Thymus (tissue), 11 donors: ENCODE measurements around the gene MBNL1. TPM values are rescaled to one million over a fixed set of nuclear protein-coding genes. Genes with fewer than 3 reads are reported as not detected.

Experiments
- DNase-seq, 9 donors: peaks; one replicate each; pipeline ENCODE4 v3.0.0-alpha.2; 2013; ENCODE audit warnings: low spot score in 9 of 9, low read depth in 6 of 9, missing footprints in 1 of 9
- H3K27ac ChIP-seq, 2 donors: one replicate each; pipeline ENCODE4 v1.5.1; 2013; ENCODE audit warnings: control low read depth in 1 of 2, low read depth in 1 of 2, low read length in 1 of 2, mild to moderate bottlenecking in 1 of 2, moderate library complexity in 1 of 2
- H3K27me3 ChIP-seq, 2 donors: one replicate each; pipeline ENCODE4 v1.5.1; 2013; ENCODE audit warnings: low read length in 1 of 2; ENCODE audit not compliant: control insufficient read depth in 2 of 2, insufficient read depth in 1 of 2
- H3K36me3 ChIP-seq, 2 donors: one replicate each; pipeline ENCODE4 v1.5.1; 2013; ENCODE audit warnings: low read length in 1 of 2, mild to moderate bottlenecking in 1 of 2, moderate library complexity in 1 of 2; ENCODE audit not compliant: control insufficient read depth in 2 of 2, insufficient read depth in 2 of 2
- H3K4me1 ChIP-seq, 2 donors: one replicate each; pipeline ENCODE4 v1.5.1; 2013; ENCODE audit warnings: low read length in 2 of 2; ENCODE audit not compliant: control insufficient read depth in 2 of 2, insufficient read depth in 2 of 2
- H3K4me3 ChIP-seq, 2 donors: one replicate each; pipeline ENCODE4 v1.5.1; 2013; ENCODE audit warnings: low read length in 2 of 2, control low read depth in 1 of 2, mild to moderate bottlenecking in 1 of 2
- H3K9me3 ChIP-seq, 2 donors: one replicate each; pipeline ENCODE4 v1.5.1; 2013; ENCODE audit warnings: low read length in 1 of 2, mild to moderate bottlenecking in 1 of 2; ENCODE audit not compliant: control insufficient read depth in 2 of 2, insufficient read depth in 1 of 2
- WGBS: extraction: QIAGEN DNeasy Blood & Tissue Kit; methylation state at CpG from one replicate; pipeline ENCODE4 v1.1.7; 2013; 5-methylcytosine and 5-hydroxymethylcytosine counted together
- polyA plus RNA-seq: library from polyadenylated mRNA; stranded (reverse); fragments of 200-250 nt; gene quantifications from one replicate; pipeline ENCODE4 v1.2.3, GENCODE V29; 2013
- total RNA-seq: library from RNA; stranded (reverse); fragments of 120-200 nt; gene quantifications from one replicate; pipeline ENCODE4 v1.2.4, GENCODE V29; 2013
- donor health status: healthy.

The MBNL1 gene
- total and polyA plus RNA-seq, 2 donors, result 89.0 to 178 TPM

DNA sequence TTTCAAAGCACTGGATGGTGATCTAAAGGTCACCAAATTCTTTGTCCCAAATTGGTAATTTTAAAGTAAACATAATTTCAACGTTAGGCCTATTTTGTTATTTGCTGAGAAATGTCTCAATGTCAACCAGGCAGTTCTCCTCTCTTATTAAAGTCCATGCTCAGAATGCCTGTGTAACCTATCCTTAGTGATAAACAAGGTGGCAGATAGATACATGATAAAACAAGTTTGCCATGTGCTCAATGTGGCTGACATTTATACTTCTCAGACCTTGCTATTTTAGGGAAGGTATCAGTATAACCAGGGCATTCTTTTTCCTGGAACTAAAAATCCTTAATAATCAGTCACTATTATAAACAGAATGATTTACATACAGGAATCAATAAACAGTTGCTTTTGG lies 8.5 kb downstream of the MBNL1 start:
- H3K27ac ChIP-seq, result no peak overlapping the region
- no peaks in the 10 kb centered on the region for H3K27me3 ChIP-seq
- 47% methylated on average over 1 of the region's 1 CpG for WGBS
- H3K4me3 ChIP-seq, result no peak overlapping the region
- H3K36me3 ChIP-seq, result no peaks in the 10 kb centered on the region
- H3K4me1 ChIP-seq, result peaks cover 16 to 19% of the 10 kb centered on the region in 2 donors
- no peaks in the 10 kb centered on the region for H3K9me3 ChIP-seq
- no peak for DNase-seq

- Histone ChIP-seq H3K4me3 (no peak overlapping the region), H3K27ac (no peak overlapping the region), H3K4me1 (peaks cover 20 to 26% of the 10 kb centered on the region in 2 donors), H3K27me3 (no peaks in the 10 kb centered on the region), H3K9me3 (no peaks in the 10 kb centered on the region), H3K36me3 (no peaks in the 10 kb centered on the region)
- 63% methylated on average over 6 of the region's 6 CpGs for WGBS
- no peak for DNase-seq
These were observed 10.2 kb downstream of the MBNL1 start for GRCh38 chr3:152278756-152279427.

- H3K36me3 ChIP-seq, result no peaks in the 10 kb centered on the region
- no peaks in the 10 kb centered on the region for H3K27me3 ChIP-seq
- no peak overlapping the region for H3K4me3 ChIP-seq
- no peaks in the 10 kb centered on the region for H3K9me3 ChIP-seq
- WGBS, result 69% methylated on average over 3 of the region's 3 CpGs
- H3K27ac ChIP-seq, result no peak overlapping the region
- peaks cover 20 to 26% of the 10 kb centered on the region in 2 donors for H3K4me1 ChIP-seq
- DNase-seq, result no peak
These were observed 10.8 kb downstream of the MBNL1 start for GRCh38 chr3:152279479-152279878.

DNA sequence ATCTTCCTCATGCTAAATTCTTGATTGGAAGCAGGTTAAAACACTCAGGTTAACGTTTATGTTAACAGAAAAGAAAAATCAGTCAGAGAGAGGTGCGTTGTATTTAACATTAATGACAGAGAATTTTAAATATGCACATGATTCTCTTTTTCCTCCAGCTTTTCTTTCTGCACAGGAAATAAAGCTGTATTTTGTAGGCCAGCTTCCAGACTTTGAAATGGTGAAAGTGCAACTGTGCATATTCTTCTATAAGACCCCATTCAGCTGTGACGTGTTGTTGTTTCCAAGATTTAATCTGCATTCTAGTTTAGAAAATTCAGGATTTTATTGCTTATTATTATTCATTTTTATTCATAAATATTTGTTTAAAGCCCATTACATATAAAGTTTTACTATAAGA lies 11.8 kb downstream of the MBNL1 start:
- Histone ChIP-seq H3K36me3 (no peaks in the 10 kb centered on the region), H3K4me1 (peaks cover 17 to 22% of the 10 kb centered on the region in 2 donors), H3K27me3 (no peaks in the 10 kb centered on the region), H3K4me3 (no peak overlapping the region), H3K9me3 (no peaks in the 10 kb centered on the region), H3K27ac (no peak overlapping the region)
- WGBS, result 21% methylated on average over 3 of the region's 3 CpGs
- DNase-seq, result no peak

- Histone ChIP-seq H3K4me1 (peaks cover 17 to 22% of the 10 kb centered on the region in 2 donors), H3K36me3 (no peaks in the 10 kb centered on the region), H3K9me3 (no peaks in the 10 kb centered on the region), H3K27ac (no peak overlapping the region), H3K27me3 (no peaks in the 10 kb centered on the region), H3K4me3 (no peak overlapping the region)
- WGBS, result 16% methylated on average over 2 of the region's 2 CpGs
- no peak for DNase-seq
These were observed 12.5 kb downstream of the MBNL1 start for GRCh38 chr3:152281133-152281713.

DNA sequence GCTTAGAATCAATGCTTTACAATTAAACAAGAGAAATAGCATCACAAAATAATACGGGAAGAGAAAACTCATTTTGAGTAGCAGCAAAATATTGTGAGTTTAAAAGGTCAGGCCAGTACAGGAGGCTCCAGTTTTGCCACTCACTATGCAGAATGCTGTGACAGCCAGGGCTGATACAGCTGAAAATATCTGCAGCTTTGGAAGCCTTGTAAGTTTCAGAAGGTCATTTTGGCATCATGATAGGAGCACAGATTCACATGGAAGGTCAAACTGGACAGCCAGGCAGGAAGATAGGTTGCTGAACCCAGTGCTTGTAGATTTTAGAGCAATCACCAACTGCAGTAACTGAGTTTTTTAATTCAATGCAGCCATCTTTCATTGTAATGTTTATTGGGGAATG lies 14.1 kb downstream of the MBNL1 start:
- no peaks in the 10 kb centered on the region for H3K9me3 ChIP-seq
- H3K4me3 ChIP-seq, result no peak overlapping the region
- WGBS, result 67% methylated on average over 1 of the region's 1 CpG
- H3K4me1 ChIP-seq, result peaks cover 17 to 19% of the 10 kb centered on the region in 2 donors
- H3K27me3 ChIP-seq, result no peaks in the 10 kb centered on the region
- no peak overlapping the region for H3K27ac ChIP-seq
- DNase-seq, result no peak
- H3K36me3 ChIP-seq, result no peaks in the 10 kb centered on the region

GRCh38 chr3:152283492-152284381 lies 15.0 kb downstream of the MBNL1 start:
- Histone ChIP-seq H3K4me1 (peaks cover 17 to 19% of the 10 kb centered on the region in 2 donors), H3K36me3 (no peaks in the 10 kb centered on the region), H3K9me3 (no peaks in the 10 kb centered on the region), H3K27me3 (no peaks in the 10 kb centered on the region), H3K4me3 (no peak overlapping the region), H3K27ac (no peak overlapping the region)
- no peak for DNase-seq
- 86% methylated on average over 2 of the region's 2 CpGs for WGBS

DNA sequence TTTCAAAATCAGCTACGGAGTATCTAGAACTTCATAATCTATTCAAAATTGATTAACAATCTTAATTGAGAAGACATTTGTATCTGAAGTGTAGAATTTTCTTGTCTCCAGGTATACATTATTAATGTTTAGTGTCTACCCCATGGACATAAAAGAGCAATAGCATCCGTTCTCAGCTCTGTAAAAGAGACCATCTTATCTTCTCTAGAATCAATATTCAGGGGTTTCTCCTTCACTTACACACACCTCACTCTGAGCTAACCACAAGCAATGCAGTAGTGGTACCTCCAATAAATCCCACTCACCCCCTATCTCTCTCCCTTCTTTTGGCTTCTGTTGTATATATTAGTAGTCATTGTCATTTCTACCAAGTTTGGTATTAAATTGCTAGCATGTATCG lies 16.2 kb downstream of the MBNL1 start:
- no peaks in the 10 kb centered on the region for H3K36me3 ChIP-seq
- H3K27ac ChIP-seq, result peak overlapping the region in 1 of 2 donors; percentile 9
- no peaks in the 10 kb centered on the region for H3K27me3 ChIP-seq
- no peak for DNase-seq
- no peaks in the 10 kb centered on the region for H3K9me3 ChIP-seq
- WGBS, result 24% methylated on average over 3 of the region's 3 CpGs
- H3K4me1 ChIP-seq, result peaks cover 17% of the 10 kb centered on the region in 2 donors
- H3K4me3 ChIP-seq, result no peak overlapping the region

GRCh38 chr3:152285509-152285908 lies 16.8 kb downstream of the MBNL1 start:
- Histone ChIP-seq H3K27ac (no peak overlapping the region), H3K4me1 (peaks cover 13 to 15% of the 10 kb centered on the region in 2 donors), H3K27me3 (no peaks in the 10 kb centered on the region), H3K36me3 (no peaks in the 10 kb centered on the region), H3K9me3 (no peaks in the 10 kb centered on the region), H3K4me3 (no peak overlapping the region)
- 90% methylated on average over 5 of the region's 5 CpGs for WGBS
- DNase-seq, result no peak
